ENCODE data around the gene SHMT1. TPM values are rescaled to one million over a fixed set of nuclear protein-coding genes. Genes with fewer than 3 reads are reported as not detected.

The SHMT1 gene
- polyA plus RNA-seq, 1 donor (not counting 4 experiments of a cell fraction or from before 2014, with no cell fraction given) = 15.7 TPM

GRCh38 chr17:18318771-18319450 is 44.4 kb downstream of the SHMT1 start:
- no peaks in the 10 kb centered on the region for H3K9me3 ChIP-seq (ENCODE audit: control insufficient read depth, low read depth, low read length)
- no peaks in the 10 kb centered on the region for H3K27me3 ChIP-seq (ENCODE audit: control insufficient read depth, extremely low read depth, insufficient read depth, low read length)
- peaks cover 66% of the 10 kb centered on the region for H3K79me2 ChIP-seq (ENCODE audit: control insufficient read depth, insufficient read depth, low read length)
- no peaks in the 10 kb centered on the region for H3K9me1 ChIP-seq (ENCODE audit: control insufficient read depth, extremely low read depth, insufficient read depth, low read length)
- peak overlapping the region; percentile 39 for H3K4me2 ChIP-seq (ENCODE audit: control insufficient read depth, extremely low read depth, insufficient read depth, low read depth, low read length)
- H3K9ac ChIP-seq (ENCODE audit: control insufficient read depth, extremely low read depth, insufficient read depth, low read length) = peak overlapping the region; percentile 38
- H2AFZ ChIP-seq (ENCODE audit: control insufficient read depth, low read length) = no peak overlapping the region
- no peak for FAIRE-seq
- H3K4me1 ChIP-seq (ENCODE audit: control insufficient read depth, extremely low read depth, insufficient read depth, low read length) = peaks cover 30% of the 10 kb centered on the region
- H3K36me3 ChIP-seq (ENCODE audit: control insufficient read depth in 2 of 2, extremely low read depth in 1 of 2, insufficient read depth in 2 of 2, low read length in 2 of 2) = peaks cover 10 to 39% of the 10 kb centered on the region in 2 experiments
- H3K4me3 ChIP-seq (ENCODE audit: control insufficient read depth in 2 of 3, extremely low read depth in 1 of 3, insufficient read depth in 2 of 3, low read depth in 1 of 3, low read length in 3 of 3) = no peak overlapping the region
- dilution Hi-C loops (cut with MboI; ENCODE audit: extremely low pct_ligation_motif_present, low sequenced_read_pairs) = no loop called here
- H4K20me1 ChIP-seq (ENCODE audit: control insufficient read depth, extremely low read depth, insufficient read depth, low read length) = peaks cover 12% of the 10 kb centered on the region
- no peak for TF ChIP-seq EZH2 (IDR thresholded peaks at IDR 0.05; ENCODE audit: low read length)
- TF ChIP-seq CTCF (optimal IDR thresholded peaks at IDR 0.05 in 1 of 3, IDR thresholded peaks at IDR 0.05 in 1 of 3, conservative IDR thresholded peaks at IDR 0.05 in 1 of 3; ENCODE audit: extremely low read depth in 1 of 3, insufficient read depth in 2 of 3, low read length in 3 of 3) = no peak
- no peak for DNase-seq (ENCODE audit: low read depth, low spot score)
- H3K27ac ChIP-seq (ENCODE audit: control insufficient read depth, insufficient read depth, low read length) = no peak overlapping the region

- H3K4me2 ChIP-seq (ENCODE audit: control insufficient read depth, extremely low read depth, insufficient read depth, low read depth, low read length) = peak overlapping the region; percentile 39
- H3K79me2 ChIP-seq (ENCODE audit: control insufficient read depth, insufficient read depth, low read length) = peaks cover 74% of the 10 kb centered on the region
- FAIRE-seq (no peak), DNase-seq (ENCODE audit: low read depth, low spot score) (no peak)
- TF ChIP-seq EZH2 (IDR thresholded peaks at IDR 0.05; ENCODE audit: low read length) = no peak
- H3K27me3 ChIP-seq (ENCODE audit: control insufficient read depth, extremely low read depth, insufficient read depth, low read length) = no peaks in the 10 kb centered on the region
- H3K27ac ChIP-seq (ENCODE audit: control insufficient read depth, insufficient read depth, low read length) = no peak overlapping the region
- no peaks in the 10 kb centered on the region for H3K9me3 ChIP-seq (ENCODE audit: control insufficient read depth, low read depth, low read length)
- H3K9me1 ChIP-seq (ENCODE audit: control insufficient read depth, extremely low read depth, insufficient read depth, low read length) = no peaks in the 10 kb centered on the region
- H3K4me3 ChIP-seq (ENCODE audit: control insufficient read depth in 2 of 3, extremely low read depth in 1 of 3, insufficient read depth in 2 of 3, low read depth in 1 of 3, low read length in 3 of 3) = no peak overlapping the region
- no peak overlapping the region for H2AFZ ChIP-seq (ENCODE audit: control insufficient read depth, low read length)
- H4K20me1 ChIP-seq (ENCODE audit: control insufficient read depth, extremely low read depth, insufficient read depth, low read length) = peaks cover 12% of the 10 kb centered on the region
- H3K9ac ChIP-seq (ENCODE audit: control insufficient read depth, extremely low read depth, insufficient read depth, low read length) = no peak overlapping the region
- peaks cover 37% of the 10 kb centered on the region for H3K4me1 ChIP-seq (ENCODE audit: control insufficient read depth, extremely low read depth, insufficient read depth, low read length)
- peaks cover 6 to 31% of the 10 kb centered on the region in 2 experiments for H3K36me3 ChIP-seq (ENCODE audit: control insufficient read depth in 2 of 2, extremely low read depth in 1 of 2, insufficient read depth in 2 of 2, low read length in 2 of 2)
- dilution Hi-C loops (cut with MboI; ENCODE audit: extremely low pct_ligation_motif_present, low sequenced_read_pairs) = no loop called here
These were observed 45.2 kb downstream of the SHMT1 start for GRCh38 chr17:18318117-18318516.
